Adrenal gland (tissue), 5 donors: ENCODE measurements around the gene HSF2BP.

Experiments used
- CTCF ChIP-seq, 6 experiments: fragments of 450-650 bp in 4 of 6; fragments of 200-600 bp in 2 of 6; sonication (generic) in 1 of 6; IDR thresholded peaks; 1 replicate in 5 of 6; 2 replicates in 1 of 6; pipeline versions ENCODE4 v1.5.1 to v1.8.0; 2016 to 2021; ENCODE audit warnings: antibody characterized with exemption in 6 of 6, mild to moderate bottlenecking in 2 of 6, moderate library complexity in 1 of 6
- POLR2A ChIP-seq, 2 donors: fragments of 450-650 bp; IDR thresholded peaks; one replicate each; pipeline ENCODE4 v1.6.1; 2017; ENCODE audit warnings: antibody characterized with exemption in 2 of 2, mild to moderate bottlenecking in 2 of 2, moderate library complexity in 1 of 2
- donor health status: DM: no; HTN: no; CAD: no.

GRCh38 chr21:43597052-43597451 is 62.2 kb downstream of the HSF2BP start:
- TF ChIP-seq POLR2A (IDR thresholded peaks at IDR 0.05) (no peak), CTCF (IDR thresholded peaks at IDR 0.05) (no peak)
